HG03045 (cell line): Measurements from ENCODE around the gene BCL2L11.

Experiments
- ATAC-seq: cut with Tn5 transposase; IDR thresholded peaks from one replicate; pipeline ENCODE4 v1.9.1; 2021; ENCODE audit warnings: mild to moderate bottlenecking, moderate library complexity; ENCODE audit not compliant: unreplicated experiment

The BCL2L11 gene

GRCh38 chr2:111188681-111189080, 68.0 kb downstream of the BCL2L11 start:
- ATAC-seq, result no peak

- ATAC-seq, result no peak
Measured at GRCh38 chr2:111189106-111189505, 68.4 kb downstream of the BCL2L11 start.

GRCh38 chr2:111190816-111191540, 70.3 kb downstream of the BCL2L11 start:
- no peak for ATAC-seq

GRCh38 chr2:111191877-111192276, 71.2 kb downstream of the BCL2L11 start:
- ATAC-seq, result no peak

GRCh38 chr2:111192776-111193368, 72.2 kb downstream of the BCL2L11 start:
- no peak for ATAC-seq

GRCh38 chr2:111194835-111195621, 74.3 kb downstream of the BCL2L11 start:
- peak; percentile 70 for ATAC-seq

GRCh38 chr2:111196435-111196834, 75.7 kb downstream of the BCL2L11 start:
- no peak for ATAC-seq

- no peak for ATAC-seq
Measured at GRCh38 chr2:111198701-111199100, 78.0 kb downstream of the BCL2L11 start.

GRCh38 chr2:111199840-111200239, 79.1 kb downstream of the BCL2L11 start:
- no peak for ATAC-seq

- ATAC-seq, result no peak
Measured at GRCh38 chr2:111200333-111200881, 79.7 kb downstream of the BCL2L11 start.

GRCh38 chr2:111201214-111201613, 80.5 kb downstream of the BCL2L11 start:
- peak; percentile 82 for ATAC-seq

- no peak for ATAC-seq
Measured at GRCh38 chr2:111202266-111203040, 81.7 kb downstream of the BCL2L11 start.

- no peak for ATAC-seq
Measured at GRCh38 chr2:111204706-111205105, 84.0 kb downstream of the BCL2L11 start.

GRCh38 chr2:111205774-111206173, 85.1 kb downstream of the BCL2L11 start:
- ATAC-seq, result no peak

GRCh38 chr2:111207851-111208250, 87.1 kb downstream of the BCL2L11 start:
- no peak for ATAC-seq

GRCh38 chr2:111208639-111209038, 87.9 kb downstream of the BCL2L11 start:
- ATAC-seq, result no peak

GRCh38 chr2:111209045-111209514, 88.4 kb downstream of the BCL2L11 start:
- peak; percentile 96 for ATAC-seq

- no peak for ATAC-seq
Measured at GRCh38 chr2:111210036-111210435, 89.3 kb downstream of the BCL2L11 start.

GRCh38 chr2:111213877-111214276, 93.2 kb downstream of the BCL2L11 start:
- no peak for ATAC-seq

GRCh38 chr2:111216811-111217652, 96.3 kb downstream of the BCL2L11 start:
- ATAC-seq, result no peak
